A549 (cell line): Measurements from ENCODE around the gene LEMD1. TPM values are rescaled to one million over a fixed set of nuclear protein-coding genes. Genes with fewer than 3 reads are reported as not detected.

Source experiments
- ATAC-seq, 2 experiments: fragments of 200-7000 bp in 1 of 2; fragments of >200 bp in 1 of 2; cut with Nextera tagmentation in 1 of 2; cut with Tn5 transposase in 1 of 2; 3 replicates each; pipeline versions ENCODE4 v1.8.0 to v1.9.1; 2018 to 2020; ENCODE audit warnings: mild to moderate bottlenecking in 1 of 2, moderate library complexity in 1 of 2
- CTCF ChIA-PET: fragments of 300-600 bp; sonication (Branson Sonifier 250); formaldehyde crosslinking; extraction: SDS; loops from one replicate; lab custom pipeline; 2021; ENCODE audit warnings: antibody characterized with exemption, inconsistent platforms; lab: Yijun Ruan, JAX
- POLR2A ChIA-PET: fragments of 350-600 bp; formaldehyde crosslinking; extraction: SDS; loops from one replicate; lab custom pipeline; 2021; ENCODE audit warnings: antibody characterized with exemption, inconsistent platforms; lab: Yijun Ruan, JAX
- DNase-seq, 2 experiments: peaks; one replicate each; pipeline versions ENCODE4 v3.0.0 to v3.0.0-alpha.2; 2011 to 2016; ENCODE audit warnings: low read depth in 1 of 2, low spot score in 1 of 2
- FAIRE-seq: peaks from 2 replicates; lab custom pipeline; 2011; peaks lifted over from hg19 to GRCh38; lab: Jason Lieb, UNC
- H3K27ac ChIP-seq, 2 experiments: fragments of >200 bp; sonication (Bioruptor Twin); formaldehyde crosslinking; 3 replicates each; pipeline ENCODE4 v1.5.1; 2016 to 2017
- H3K4me1 ChIP-seq: fragments of >200 bp; sonication (Bioruptor Twin); formaldehyde crosslinking; 3 replicates; pipeline ENCODE4 v1.6.1; 2016
- H3K4me2 ChIP-seq: fragments of >200 bp; sonication (Bioruptor Twin); formaldehyde crosslinking; 3 replicates; pipeline ENCODE4 v1.6.1; 2016
- H3K4me3 ChIP-seq: fragments of >200 bp; sonication (Bioruptor Twin); formaldehyde crosslinking; 3 replicates; pipeline ENCODE4 v1.5.1; 2016
- H3K9me3 ChIP-seq: fragments of >200 bp; sonication (Bioruptor Twin); formaldehyde crosslinking; 3 replicates; pipeline ENCODE4 v1.6.1; 2016
- CHD4 ChIP-seq: fragments of 200-600 bp; sonication (generic); IDR thresholded peaks from 2 replicates; pipeline ENCODE4 v1.6.1; 2016; ENCODE audit warnings: antibody characterized with exemption, mild to moderate bottlenecking, borderline replicate concordance
- ELK1 ChIP-seq: fragments of 150-350 bp; IDR thresholded peaks from 2 replicates; pipeline ENCODE4 v1.6.1; 2014; ENCODE audit warnings: low read depth, mild to moderate bottlenecking, low read length
- EP300 ChIP-seq, 2 experiments: fragments of >200 bp; sonication (Bioruptor Twin); formaldehyde crosslinking; IDR thresholded peaks; 2 replicates in 1 of 2; 3 replicates in 1 of 2; pipeline ENCODE4 v1.6.1; 2016 to 2017
- ESRRA ChIP-seq: fragments of 150-350 bp; IDR thresholded peaks from 2 replicates; pipeline ENCODE4 v1.6.1; 2014; ENCODE audit warnings: mild to moderate bottlenecking, low read length, borderline replicate concordance
- FOXS1 ChIP-seq: fragments of 250-450 bp; sonication (Bioruptor Pico); IDR thresholded peaks from 2 replicates; pipeline ENCODE4 v1.5.0; 2020; ENCODE audit warnings: mild to moderate bottlenecking, moderate library complexity
- HEYL ChIP-seq: fragments of 250-450 bp; sonication (Bioruptor Pico); IDR thresholded peaks from 2 replicates; pipeline ENCODE4 v1.8.0; 2021; ENCODE audit warnings: mild to moderate bottlenecking, moderate library complexity
- HMGXB4 ChIP-seq: fragments of 250-450 bp; sonication (Bioruptor Pico); IDR thresholded peaks from 2 replicates; pipeline ENCODE4 v1.5.0; 2021; ENCODE audit warnings: mild to moderate bottlenecking, moderate library complexity, borderline replicate concordance
- HOXB5 ChIP-seq: fragments of 250-450 bp; sonication (Bioruptor Pico); IDR thresholded peaks from 2 replicates; pipeline ENCODE4 v1.5.0; 2020; ENCODE audit warnings: mild to moderate bottlenecking, moderate library complexity
- JUNB ChIP-seq: fragments of >200 bp; sonication (Bioruptor Twin); formaldehyde crosslinking; IDR thresholded peaks from 2 replicates; pipeline ENCODE4 v1.6.1; 2016
- KDM1A ChIP-seq: fragments of 200-600 bp; sonication (generic); IDR thresholded peaks from 2 replicates; pipeline ENCODE4 v1.6.1; 2016; ENCODE audit warnings: low read depth, mild to moderate bottlenecking
- MYC ChIP-seq: IDR thresholded peaks from 2 replicates; pipeline ENCODE4 v1.6.1; 2012; ENCODE audit warnings: mild to moderate bottlenecking, inconsistent platforms, low read length, improper control_type of control experiment, borderline replicate concordance
- RCOR1 ChIP-seq: fragments of 150-350 bp; IDR thresholded peaks from 2 replicates; pipeline ENCODE4 v1.6.1; 2014; ENCODE audit warnings: antibody characterized with exemption, low read length, low read depth
- REST ChIP-seq: fragments of 200-600 bp; sonication (generic); IDR thresholded peaks from 2 replicates; pipeline ENCODE4 v1.6.1; 2016; ENCODE audit warnings: antibody characterized with exemption, mild to moderate bottlenecking, moderate library complexity
- RNF2 ChIP-seq: fragments of 200-600 bp; sonication (generic); IDR thresholded peaks from 2 replicates; pipeline ENCODE4 v1.6.1; 2016; ENCODE audit warnings: low read depth, mild to moderate bottlenecking, antibody characterized with exemption, moderate library complexity, borderline replicate concordance
- SREBF2 ChIP-seq: fragments of 450-650 bp; IDR thresholded peaks from 2 replicates; pipeline ENCODE4 v1.6.1; 2014; ENCODE audit warnings: mild to moderate bottlenecking, moderate library complexity
- ZC3H11A ChIP-seq: fragments of 450-650 bp; IDR thresholded peaks from 2 replicates; pipeline ENCODE4 v1.6.1; 2014; ENCODE audit warnings: antibody characterized with exemption, mild to moderate bottlenecking
- ZNF302 ChIP-seq: fragments of 250-450 bp; sonication (Bioruptor Pico); IDR thresholded peaks from 2 replicates; pipeline ENCODE4 v1.9.0; 2021; ENCODE audit warnings: inconsistent platforms, mild to moderate bottlenecking, moderate library complexity
- ZSCAN20 ChIP-seq: fragments of 250-450 bp; sonication (Bioruptor Pico); IDR thresholded peaks from 2 replicates; pipeline ENCODE4 v1.8.0; 2022; ENCODE audit warnings: mild to moderate bottlenecking, moderate library complexity
- WGBS: methylation state at CpG from one replicate; pipeline ENCODE4 v1.1.6; 2017; ENCODE audit errors: missing lambda C conversion rate; 5-methylcytosine and 5-hydroxymethylcytosine counted together
- polyA plus RNA-seq, 4 experiments: library from polyadenylated mRNA; depleted of rRNA in 3 of 4; stranded (reverse); fragments of >200 nt; fragmentation: RNase III in 1 of 4; extraction: RNeasy Plus Mini Kit Qiagen cat#74134 plus additional on column Dnase treatment in 1 of 4; gene quantifications; 2 replicates in 3 of 4; 3 replicates in 1 of 4; pipeline ENCODE4 v1.2.3, GENCODE V29; 2011 to 2017

The LEMD1 gene
- polyA plus RNA-seq, 2 of the 4 experiments (the other 2 are of a cell fraction), result 0.14 to 0.18 TPM

- TF ChIP-seq HMGXB4 (CRISPR knock-in tag), result no peak
- TF ChIP-seq SREBF2, result no peak
- no peak for TF ChIP-seq ZNF302 (CRISPR knock-in tag)
- no peak for TF ChIP-seq MYC
Measured at GRCh38 chr1:205350124-205350523, 71.7 kb downstream of the LEMD1 start (continued).

- TF ChIP-seq EP300 (IDR thresholded peaks at IDR 0.05) (no peak), ZC3H11A (no peak), RNF2 (no peak), REST (no peak), JUNB (no peak), FOXS1 (no peak), ESRRA (no peak), RCOR1 (no peak), KDM1A (no peak), HEYL (CRISPR knock-in tag) (no peak), CHD4 (no peak), ELK1 (no peak), HMGXB4 (CRISPR knock-in tag) (no peak), SREBF2 (no peak), HOXB5 (CRISPR knock-in tag) (no peak), ZSCAN20 (CRISPR knock-in tag) (no peak)
- WGBS, result 67% methylated on average over 5 of the region's 5 CpGs
Measured at GRCh38 chr1:205348554-205349487, 73.0 kb downstream of the LEMD1 start.

More at GRCh38 chr1:205348554-205349487, 73.0 kb downstream of the LEMD1 start:
- ATAC-seq (no peak), FAIRE-seq (no peak), DNase-seq (no peak)
- H3K4me1 ChIP-seq, result peaks cover 16% of the 10 kb centered on the region
- ChIA-PET POLR2A (no interaction called here), CTCF (interaction anchor here (0.8 to 67.1 kb wide), 10 partner anchors 8 to 180 kb away, joined by 3 to 3627 read pairs (median 20); partner anchors contain the start of gene NUAK2)
- H3K27ac ChIP-seq, result no peak overlapping the region
- no peak overlapping the region for H3K4me2 ChIP-seq
- no peaks in the 10 kb centered on the region for H3K9me3 ChIP-seq
- H3K4me3 ChIP-seq, result no peak overlapping the region
